ENCODE measurements around the gene DCXR. TPM values are rescaled to one million over a fixed set of nuclear protein-coding genes. Genes with fewer than 3 reads are reported as not detected.

Gene DCXR
- total and polyA plus RNA-seq, 2 of the 13 experiments (the other 11 are each of a cell fraction or from before 2014, with no cell fraction given) = 287 to 311 TPM

DNA sequence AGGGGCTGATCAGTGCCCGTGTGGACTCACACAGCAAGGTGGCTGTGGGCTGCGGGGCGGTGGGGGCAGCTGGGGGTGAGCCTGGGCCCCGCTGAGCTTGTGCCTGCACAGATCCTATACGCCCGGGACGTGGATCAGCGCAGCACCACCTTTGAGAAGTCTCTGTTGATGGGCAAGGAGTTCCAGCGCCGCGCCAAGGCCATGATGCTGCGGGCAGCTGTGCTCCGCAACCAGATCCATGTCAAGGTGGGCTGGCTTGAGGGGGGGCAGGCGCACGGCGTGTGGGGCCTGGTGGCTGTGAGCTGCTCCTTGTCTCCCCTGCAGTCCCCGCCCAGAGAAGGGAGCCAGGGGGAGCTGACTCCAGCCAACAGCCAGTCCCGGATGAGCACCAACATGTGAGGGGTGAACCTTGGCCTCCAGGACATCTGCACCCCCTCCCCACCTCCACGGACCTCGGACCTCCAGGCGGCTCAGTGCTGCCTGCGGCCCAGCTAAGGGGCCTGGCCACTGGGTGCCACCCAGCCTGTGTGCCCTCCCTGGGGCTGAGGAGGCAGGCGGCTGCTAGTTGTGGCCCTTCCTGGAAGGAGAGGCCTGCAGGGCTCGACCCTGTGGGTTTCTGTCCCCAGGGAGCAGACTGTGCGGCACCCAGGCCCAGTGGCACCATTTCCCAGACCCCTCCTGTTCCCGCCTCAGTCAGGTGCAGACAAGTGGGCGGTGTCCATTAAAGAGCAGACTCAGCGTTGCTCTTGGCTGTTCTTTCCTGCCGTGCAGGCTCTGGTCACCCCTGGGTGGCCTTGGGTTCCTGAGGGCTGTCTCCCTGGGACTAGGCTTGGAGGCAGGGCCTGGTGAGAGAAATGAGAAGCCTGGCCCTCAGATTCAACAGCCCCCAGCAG, 19.5 kb upstream of the DCXR start:
- peak; percentile 80 for ATAC-seq
- TF ChIP-seq, protein P1, sequence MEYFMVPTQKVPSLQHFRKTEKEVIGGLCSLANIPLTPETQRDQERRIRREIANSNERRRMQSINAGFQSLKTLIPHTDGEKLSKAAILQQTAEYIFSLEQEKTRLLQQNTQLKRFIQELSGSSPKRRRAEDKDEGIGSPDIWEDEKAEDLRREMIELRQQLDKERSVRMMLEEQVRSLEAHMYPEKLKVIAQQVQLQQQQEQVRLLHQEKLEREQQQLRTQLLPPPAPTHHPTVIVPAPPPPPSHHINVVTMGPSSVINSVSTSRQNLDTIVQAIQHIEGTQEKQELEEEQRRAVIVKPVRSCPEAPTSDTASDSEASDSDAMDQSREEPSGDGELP (IDR thresholded peaks at IDR 0.05; ENCODE audit: borderline replicate concordance, low read depth) = peak; percentile 88; the same call in 1 of the 2 replicates
- no peak for TF ChIP-seq TCF7 (IDR thresholded peaks at IDR 0.05; ENCODE audit: low read depth)
- TF ChIP-seq MLXIP (CRISPR knock-in tag; IDR thresholded peaks at IDR 0.05; ENCODE audit: borderline replicate concordance) = no peak
- TF ChIP-seq ZNF558 (CRISPR knock-in tag; IDR thresholded peaks at IDR 0.05; ENCODE audit: borderline replicate concordance) = peak; percentile 70
- TF ChIP-seq LCORL (IDR thresholded peaks at IDR 0.05) = no peak
- peak; percentile 92 for TF ChIP-seq LCORL (CRISPR knock-in tag; IDR thresholded peaks at IDR 0.05)
- 0 out of 2 replicates have a peak, but pooled peaks have one; percentile 23 for TF ChIP-seq ZNF160 (CRISPR knock-in tag; IDR thresholded peaks at IDR 0.05)
- TF ChIP-seq REXO4 (CRISPR knock-in tag; IDR thresholded peaks at IDR 0.05; ENCODE audit: borderline replicate concordance) = no peak
- TF ChIP-seq, protein P2, sequence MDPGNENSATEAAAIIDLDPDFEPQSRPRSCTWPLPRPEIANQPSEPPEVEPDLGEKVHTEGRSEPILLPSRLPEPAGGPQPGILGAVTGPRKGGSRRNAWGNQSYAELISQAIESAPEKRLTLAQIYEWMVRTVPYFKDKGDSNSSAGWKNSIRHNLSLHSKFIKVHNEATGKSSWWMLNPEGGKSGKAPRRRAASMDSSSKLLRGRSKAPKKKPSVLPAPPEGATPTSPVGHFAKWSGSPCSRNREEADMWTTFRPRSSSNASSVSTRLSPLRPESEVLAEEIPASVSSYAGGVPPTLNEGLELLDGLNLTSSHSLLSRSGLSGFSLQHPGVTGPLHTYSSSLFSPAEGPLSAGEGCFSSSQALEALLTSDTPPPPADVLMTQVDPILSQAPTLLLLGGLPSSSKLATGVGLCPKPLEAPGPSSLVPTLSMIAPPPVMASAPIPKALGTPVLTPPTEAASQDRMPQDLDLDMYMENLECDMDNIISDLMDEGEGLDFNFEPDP (CRISPR knock-in tag; conservative IDR thresholded peaks at IDR 0.05) = no peak
- TF ChIP-seq ZC3H13 (CRISPR knock-in tag; IDR thresholded peaks at IDR 0.05) = peak; percentile 87
- peak; percentile 54 for TF ChIP-seq MED1 (CRISPR knock-in tag; IDR thresholded peaks at IDR 0.05)
- TF ChIP-seq KLF15 (CRISPR knock-in tag; IDR thresholded peaks at IDR 0.05; ENCODE audit: borderline replicate concordance) = 0 out of 2 replicates have a peak, but pooled peaks have one; percentile 7
- peak; percentile 73; the same call in 1 of the 2 replicates for TF ChIP-seq ZGPAT (CRISPR knock-in tag; IDR thresholded peaks at IDR 0.05)
- TF ChIP-seq ZNF225 (CRISPR knock-in tag; IDR thresholded peaks at IDR 0.05) = peak; percentile 17; the same call in 1 of the 2 replicates
- TF ChIP-seq ZNF350 (CRISPR knock-in tag; IDR thresholded peaks at IDR 0.05; ENCODE audit: borderline replicate concordance, low read depth) = peak; percentile 72; the same call in 1 of the 2 replicates
- TF ChIP-seq PCBP1 (IDR thresholded peaks at IDR 0.05; ENCODE audit: borderline replicate concordance, low read depth, low read length) = 0 out of 2 replicates have a peak, but pooled peaks have one; percentile 33

More for the DNA sequence above, 19.5 kb upstream of the DCXR start:
- no peaks in the 10 kb centered on the region; the same call in 1 of the 2 replicates for H4K20me1 ChIP-seq (ENCODE audit: insufficient read depth, low read length)
- in situ Hi-C loops (cut with HindIII; ENCODE audit: extremely low pct_ligation_motif_present, low pct_unique_long_range_greater_than_20kb) = no loop called here
- DNase-seq (ENCODE audit: low spot score) (peak; percentile 79), FAIRE-seq (peak; percentile 83)
- 56% methylated on average over 18 of the region's 29 CpGs for WGBS (ENCODE audit: low lambda C conversion rate)
- peak overlapping the region; percentile 29 for H3K4me2 ChIP-seq (ENCODE audit: low read depth, low read length)
- no TSS peak for BruUV-seq (replicated peaks)
- H3K4me3 ChIP-seq (replicated peaks in 1 of 3; ENCODE audit: insufficient read depth in 1 of 3, low read depth in 2 of 3, low read length in 3 of 3) = peak overlapping the region in 1 of 3 experiments; percentile 11; a peak in 1 of 6 replicates
- ChIA-PET CTCF (ENCODE audit: low intra/inter-chr PET ratio, low total read pairs) (no interaction called here), POLR2A (interaction anchor here (0.7 to 3.1 kb wide), 15 partner anchors 8 to 260 kb away, joined by 3 to 28 read pairs (median 5); partner anchors contain the start of genes CD7, CENPX, DCXR and DUS1L)
- H3K79me2 ChIP-seq (ENCODE audit: insufficient read depth, low read length) = peaks cover 18% of the 10 kb centered on the region
- no peaks in the 10 kb centered on the region for H3K9me3 ChIP-seq (ENCODE audit: low read length)
- intact Hi-C loops (cut with micrococcal nuclease; ENCODE audit: unreplicated experiment) = no loop called here
- H3K27me3 ChIP-seq (ENCODE audit: control insufficient read depth in 1 of 2, insufficient read depth in 2 of 2, low read length in 2 of 2) = no peaks in the 10 kb centered on the region; a peak in 1 of 5 replicates
- peak overlapping the region; percentile 91 for H3K27ac ChIP-seq (ENCODE audit: extremely low read length, insufficient read depth, low read length)
- peaks cover 42 to 61% of the 10 kb centered on the region in 2 experiments for H3K36me3 ChIP-seq (replicated peaks in 1 of 2; ENCODE audit: control insufficient read depth in 1 of 2, insufficient read depth in 2 of 2, low read length in 2 of 2)
- H3K4me1 ChIP-seq (ENCODE audit: insufficient read depth, low read length) = peaks cover 46% of the 10 kb centered on the region
- peak overlapping the region; percentile 59 for H3K9ac ChIP-seq (ENCODE audit: insufficient read depth, low read depth, low read length)
- no peak overlapping the region for H2AFZ ChIP-seq (ENCODE audit: low read length)
